Upper lobe of left lung (tissue), 4 donors: ENCODE measurements around the gene SP140.

Source experiments
- EP300 ChIP-seq, 4 donors: sonication (generic); formaldehyde crosslinking; IDR thresholded peaks; one replicate each; pipeline ENCODE4 v1.5.1; 2017; ENCODE audit warnings: antibody characterized with exemption in 4 of 4, control low read depth in 2 of 4
- POLR2A ChIP-seq, 4 donors: fragments of 450-650 bp; IDR thresholded peaks; one replicate each; pipeline ENCODE4 v1.5.1; 2016 to 2017; ENCODE audit warnings: antibody characterized with exemption in 4 of 4, mild to moderate bottlenecking in 2 of 4
- POLR2AphosphoS5 ChIP-seq, 2 donors: sonication (generic); formaldehyde crosslinking; IDR thresholded peaks; one replicate each; pipeline ENCODE4 v1.5.1; 2017; ENCODE audit warnings: antibody characterized with exemption in 2 of 2
- TF ChIP-seq, protein P1 (sequence below), 6 experiments: fragments of 450-650 bp in 4 of 6; fragments of 200-600 bp in 2 of 6; sonication (generic) in 2 of 6; IDR thresholded peaks; one replicate each; pipeline ENCODE4 v1.5.1; 2016 to 2019; ENCODE audit warnings: antibody characterized with exemption in 6 of 6

DNA sequence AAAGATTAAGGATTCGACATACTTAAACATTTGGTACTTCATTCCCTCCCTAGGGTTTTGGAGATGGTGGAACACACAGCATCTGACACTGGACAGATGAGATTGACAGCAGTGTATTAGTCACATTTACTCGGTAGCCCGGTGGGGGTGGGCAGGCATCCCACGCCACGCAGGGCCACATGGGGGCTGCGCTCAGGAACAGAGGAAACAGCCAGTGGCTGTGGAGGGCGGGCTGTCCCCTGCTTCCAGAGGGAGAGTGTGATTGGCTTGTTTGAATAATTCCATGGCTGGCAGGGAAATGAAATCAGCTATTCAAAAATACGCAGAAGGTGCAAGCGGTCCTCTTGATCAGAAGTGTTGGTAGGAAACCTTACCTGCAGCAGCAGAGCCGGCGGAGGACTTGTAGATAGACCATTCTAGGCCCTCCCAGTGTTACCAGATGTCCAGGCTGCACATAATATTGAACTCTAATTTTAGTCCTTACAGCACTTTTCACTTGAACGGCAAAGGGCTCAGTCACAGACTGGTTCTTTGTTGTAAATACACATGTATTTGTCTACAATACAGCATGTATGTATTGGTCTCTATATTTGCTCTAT, 83.0 kb downstream of the SP140 start:
- TF ChIP-seq, protein P1, sequence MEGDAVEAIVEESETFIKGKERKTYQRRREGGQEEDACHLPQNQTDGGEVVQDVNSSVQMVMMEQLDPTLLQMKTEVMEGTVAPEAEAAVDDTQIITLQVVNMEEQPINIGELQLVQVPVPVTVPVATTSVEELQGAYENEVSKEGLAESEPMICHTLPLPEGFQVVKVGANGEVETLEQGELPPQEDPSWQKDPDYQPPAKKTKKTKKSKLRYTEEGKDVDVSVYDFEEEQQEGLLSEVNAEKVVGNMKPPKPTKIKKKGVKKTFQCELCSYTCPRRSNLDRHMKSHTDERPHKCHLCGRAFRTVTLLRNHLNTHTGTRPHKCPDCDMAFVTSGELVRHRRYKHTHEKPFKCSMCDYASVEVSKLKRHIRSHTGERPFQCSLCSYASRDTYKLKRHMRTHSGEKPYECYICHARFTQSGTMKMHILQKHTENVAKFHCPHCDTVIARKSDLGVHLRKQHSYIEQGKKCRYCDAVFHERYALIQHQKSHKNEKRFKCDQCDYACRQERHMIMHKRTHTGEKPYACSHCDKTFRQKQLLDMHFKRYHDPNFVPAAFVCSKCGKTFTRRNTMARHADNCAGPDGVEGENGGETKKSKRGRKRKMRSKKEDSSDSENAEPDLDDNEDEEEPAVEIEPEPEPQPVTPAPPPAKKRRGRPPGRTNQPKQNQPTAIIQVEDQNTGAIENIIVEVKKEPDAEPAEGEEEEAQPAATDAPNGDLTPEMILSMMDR (IDR thresholded peaks at IDR 0.05): no peak
- no peak for TF ChIP-seq EP300 (IDR thresholded peaks at IDR 0.05)
- no peak for TF ChIP-seq POLR2A (IDR thresholded peaks at IDR 0.05)
- no peak for TF ChIP-seq POLR2AphosphoS5 (IDR thresholded peaks at IDR 0.05)
